ENCODE results near the gene ZNF777. TPM values are rescaled to one million over a fixed set of nuclear protein-coding genes. Genes with fewer than 3 reads are reported as not detected.

The ZNF777 gene
- 1 to 10 TPM; 6.8 to 9.1 (median 8.0) TPM for total RNA-seq
- polyA plus RNA-seq = 1 to 10 TPM; 6.1 to 6.7 TPM
- long read RNA-seq, donor 1, partial matches to known transcripts = 0 of 11 reads
- long read RNA-seq, donor 1, other reads (novel, unspliced or antisense) = 11 of 11 reads
- long read RNA-seq, donor 2, partial matches to known transcripts = 3 of 12 reads
- long read RNA-seq, donor 2, other reads (novel, unspliced or antisense) = 9 of 12 reads
- long read RNA-seq, donor 3, partial matches to known transcripts = 1 of 3 reads
- long read RNA-seq, donor 3, other reads (novel, unspliced or antisense) = 2 of 3 reads

GRCh38 chr7:149460493-149461277, at the start of gene ZNF777:
ZNF777 (minus strand) TSS chr7:149461062; CDS start chr7:149456022, 5,040 bp downstream.
- Histone ChIP-seq H3K4me3 (peak within 1 kb of the TSS; percentile 51 to 87 (median 80)), H3K27ac (peak within 1 kb of the TSS in 9 of 10 donors; percentile 45 to 88 (median 84)), H3K4me1 (peaks cover 3 to 34% (median 13%) of the 10 kb centered on the region in 9 donors), H3K9me3 (no peaks in the 10 kb centered on the region), H3K27me3 (peaks cover 0 to 17% (median 0%) of the 10 kb centered on the region in 7 donors), H3K36me3 (peaks cover 0 to 14% (median 0%) of the 10 kb centered on the region in 9 donors)
- TF ChIP-seq, protein P1, sequence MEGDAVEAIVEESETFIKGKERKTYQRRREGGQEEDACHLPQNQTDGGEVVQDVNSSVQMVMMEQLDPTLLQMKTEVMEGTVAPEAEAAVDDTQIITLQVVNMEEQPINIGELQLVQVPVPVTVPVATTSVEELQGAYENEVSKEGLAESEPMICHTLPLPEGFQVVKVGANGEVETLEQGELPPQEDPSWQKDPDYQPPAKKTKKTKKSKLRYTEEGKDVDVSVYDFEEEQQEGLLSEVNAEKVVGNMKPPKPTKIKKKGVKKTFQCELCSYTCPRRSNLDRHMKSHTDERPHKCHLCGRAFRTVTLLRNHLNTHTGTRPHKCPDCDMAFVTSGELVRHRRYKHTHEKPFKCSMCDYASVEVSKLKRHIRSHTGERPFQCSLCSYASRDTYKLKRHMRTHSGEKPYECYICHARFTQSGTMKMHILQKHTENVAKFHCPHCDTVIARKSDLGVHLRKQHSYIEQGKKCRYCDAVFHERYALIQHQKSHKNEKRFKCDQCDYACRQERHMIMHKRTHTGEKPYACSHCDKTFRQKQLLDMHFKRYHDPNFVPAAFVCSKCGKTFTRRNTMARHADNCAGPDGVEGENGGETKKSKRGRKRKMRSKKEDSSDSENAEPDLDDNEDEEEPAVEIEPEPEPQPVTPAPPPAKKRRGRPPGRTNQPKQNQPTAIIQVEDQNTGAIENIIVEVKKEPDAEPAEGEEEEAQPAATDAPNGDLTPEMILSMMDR (IDR thresholded peaks at IDR 0.05) = peak in 8 of 9 donors; percentile 15 to 72 (median 60)
- DNase-seq (peak; percentile 78 to 81), ATAC-seq (peak; percentile 98 to 99 (median 99))
- intact Hi-C loops (cut with DNase I) = no loop called here
- WGBS, 2 donors = 0 to 1% methylated on average over 57 to 64 of the region's 64 CpGs

DNA sequence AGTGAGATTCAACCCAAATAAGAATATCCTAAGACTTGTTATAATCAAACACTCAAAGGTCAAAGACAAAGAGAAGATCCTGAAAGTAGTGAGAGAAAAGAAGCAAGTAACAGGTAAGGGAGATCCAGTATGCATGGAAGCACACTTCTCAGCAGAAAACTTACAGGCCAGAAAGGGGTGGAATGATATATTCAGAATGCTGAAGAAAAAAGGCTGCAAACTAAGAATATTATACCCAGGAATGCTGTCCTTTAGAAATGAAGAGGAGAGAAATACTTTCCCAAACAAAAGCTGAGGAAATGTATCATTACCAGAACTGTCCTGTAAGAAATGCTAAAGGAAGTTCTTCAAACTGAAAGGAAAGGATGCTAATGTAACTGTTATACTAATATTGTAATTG, 49.4 kb upstream of the ZNF777 start:
- TF ChIP-seq, protein P1 (IDR thresholded peaks at IDR 0.05) = no peak
- ATAC-seq (no peak), DNase-seq (no peak)
- H3K9me3 ChIP-seq = peaks cover 0 to 72% (median 37%) of the 10 kb centered on the region in 11 donors
- H3K4me3 ChIP-seq = no peak overlapping the region
- no peak overlapping the region for H3K27ac ChIP-seq
- no peaks in the 10 kb centered on the region for H3K27me3 ChIP-seq
- intact Hi-C loops (cut with DNase I) = no loop called here
- H3K4me1 ChIP-seq = no peaks in the 10 kb centered on the region
- H3K36me3 ChIP-seq = no peaks in the 10 kb centered on the region

DNA sequence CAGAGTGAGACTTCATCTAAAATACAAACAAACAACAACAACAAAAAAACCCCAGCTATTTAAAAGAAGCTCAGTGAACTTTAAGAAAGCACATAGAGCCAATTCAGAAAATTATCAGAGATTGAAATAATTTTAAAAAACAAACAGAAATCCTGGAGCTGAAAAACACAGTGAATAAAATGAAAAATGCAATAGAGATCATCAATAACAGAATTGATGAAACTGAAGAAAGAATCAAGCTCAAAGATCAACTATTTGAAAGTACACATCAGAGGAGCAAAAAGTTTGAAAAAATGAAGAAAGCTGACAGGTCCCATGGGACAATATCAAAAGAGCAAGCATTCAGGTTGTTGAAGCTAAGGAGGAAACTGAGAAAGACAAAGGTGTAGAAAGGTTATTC, 48.9 kb upstream of the ZNF777 start:
- H3K9me3 ChIP-seq = peaks cover 0 to 76% (median 40%) of the 10 kb centered on the region in 11 donors
- intact Hi-C loops (cut with DNase I) = loop anchor here in 1 of 10 donors (10.0 kb wide), 1 partner anchor 255 kb away; no protein-coding TSS in a partner anchor

GRCh38 chr7:149505551-149505950, 44.7 kb upstream of the ZNF777 start:
- Histone ChIP-seq H3K36me3 (no peaks in the 10 kb centered on the region), H3K9me3 (peaks cover 0 to 46% (median 34%) of the 10 kb centered on the region in 11 donors), H3K27me3 (no peaks in the 10 kb centered on the region), H3K4me1 (no peaks in the 10 kb centered on the region), H3K4me3 (no peak overlapping the region), H3K27ac (no peak overlapping the region)
- intact Hi-C loops (cut with DNase I) = loop anchor here in 1 of 10 donors (10.0 kb wide), 1 partner anchor 251 kb away; no protein-coding TSS in a partner anchor
- no peak for ATAC-seq
- no peak for DNase-seq
- TF ChIP-seq, protein P1 (IDR thresholded peaks at IDR 0.05) = no peak

More for the DNA sequence above, 48.9 kb upstream of the ZNF777 start:
- TF ChIP-seq, protein P1 (IDR thresholded peaks at IDR 0.05) = no peak
- ATAC-seq (no peak), DNase-seq (no peak)
- Histone ChIP-seq H3K4me3 (no peak overlapping the region), H3K4me1 (no peaks in the 10 kb centered on the region), H3K27me3 (no peaks in the 10 kb centered on the region), H3K27ac (no peak overlapping the region), H3K36me3 (no peaks in the 10 kb centered on the region)
